Measurements from ENCODE around the gene RRP15. TPM values are rescaled to one million over a fixed set of nuclear protein-coding genes. Genes with fewer than 3 reads are reported as not detected.

RRP15 gene
- total and polyA plus RNA-seq, 2 of the 8 experiments (the other 6 are each of a cell fraction or from before 2014, with no cell fraction given) = 3.7 to 52.8 TPM

DNA sequence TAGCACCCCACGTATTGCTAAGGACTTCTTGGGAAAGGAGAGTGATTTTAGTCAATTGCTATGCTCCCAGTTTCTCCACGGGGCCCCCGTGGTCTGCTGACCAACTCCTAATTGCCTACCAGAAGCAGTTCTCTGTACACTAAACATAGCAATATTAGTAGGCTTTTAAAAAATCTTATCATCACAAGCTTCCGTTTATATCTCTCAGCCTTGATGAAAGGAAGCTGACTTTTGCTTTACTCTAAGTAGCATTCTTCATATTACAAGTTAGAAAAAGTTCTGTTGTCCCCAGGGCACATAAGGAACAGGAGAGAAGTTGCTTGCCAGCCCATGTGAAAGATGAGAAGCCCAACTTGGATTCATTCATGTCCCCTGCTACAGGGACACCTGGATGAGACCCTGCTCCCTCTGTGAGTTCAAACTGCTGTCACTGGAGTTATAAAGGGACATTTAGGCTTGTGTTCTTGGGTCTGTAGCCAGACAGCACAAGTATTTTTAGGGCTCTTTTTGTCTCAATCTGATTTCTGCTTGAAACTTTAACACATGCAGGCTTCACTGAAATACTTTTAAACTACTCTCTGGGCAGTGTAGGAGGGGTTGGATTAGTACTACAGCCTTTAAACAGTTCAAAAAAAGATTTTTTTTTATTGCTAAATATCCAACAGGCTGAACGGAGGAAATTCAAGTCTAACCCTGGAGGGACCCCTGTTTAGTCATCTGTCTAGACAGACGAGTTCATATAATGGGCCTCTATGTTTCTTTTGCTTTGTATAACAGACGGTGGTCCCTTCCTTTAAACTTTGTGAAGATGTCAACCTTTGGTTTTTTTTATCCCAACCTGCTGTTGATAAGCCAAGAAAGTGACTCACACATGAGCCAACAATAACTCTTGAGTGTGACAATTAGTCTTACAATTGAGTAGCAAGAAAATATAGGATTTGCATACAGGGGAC is 89.6 kb downstream of the RRP15 start:
- Histone ChIP-seq H3K9me3 (ENCODE audit: insufficient read depth in 2 of 2, low read depth in 1 of 2, low read length in 1 of 2) (no peaks in the 10 kb centered on the region), H3K4me1 (replicated peaks in 1 of 4; ENCODE audit: control insufficient read depth in 3 of 4, insufficient read depth in 4 of 4, low read length in 3 of 4) (no peaks in the 10 kb centered on the region), H3K4me2 (ENCODE audit: insufficient read depth in 1 of 2, low read depth in 2 of 2, low read length in 2 of 2) (no peak overlapping the region), H3K27ac (ENCODE audit: low read depth, low read length) (no peak overlapping the region), H3K4me3 (ENCODE audit: extremely low read depth in 1 of 4, insufficient read depth in 2 of 4, low read depth in 3 of 4, low read length in 4 of 4) (no peak overlapping the region), H3K36me3 (ENCODE audit: control insufficient read depth in 2 of 4, insufficient read depth in 4 of 4, low read length in 3 of 4) (no peaks in the 10 kb centered on the region), H3K79me2 (ENCODE audit: control insufficient read depth in 1 of 2, insufficient read depth in 2 of 2, low read length in 2 of 2) (no peaks in the 10 kb centered on the region), H2BK5ac (ENCODE audit: low read depth, low read length) (no peak overlapping the region), H3K56ac (replicated peaks; ENCODE audit: insufficient read length, low read depth, low read length) (no peak overlapping the region), H3K4ac (replicated peaks; ENCODE audit: insufficient read length, low read depth, low read length) (no peak overlapping the region), H3K14ac (ENCODE audit: insufficient read length) (no peak overlapping the region), H4K5ac (ENCODE audit: insufficient read length, low read depth, low read length) (no peak overlapping the region), H4K8ac (ENCODE audit: extremely low read depth, insufficient read depth, low read length) (no peak overlapping the region), H3K23me2 (ENCODE audit: low read depth, low read length) (no peaks in the 10 kb centered on the region), H3K27me3 (replicated peaks in 1 of 4; ENCODE audit: control insufficient read depth in 3 of 4, extremely low read depth in 1 of 4, insufficient read depth in 3 of 4, low read length in 3 of 4) (no peaks in the 10 kb centered on the region), H3K18ac (ENCODE audit: extremely low read depth, low read length) (no peak overlapping the region), H2BK120ac (replicated peaks; ENCODE audit: low read depth, low read length) (no peak overlapping the region), H3K9ac (replicated peaks in 1 of 4; ENCODE audit: extremely low read depth in 1 of 4, low read depth in 3 of 4, low read length in 3 of 4) (no peak overlapping the region), H4K91ac (replicated peaks; ENCODE audit: insufficient read length, low read length) (no peak overlapping the region), H3K79me1 (ENCODE audit: low read depth, low read length) (no peaks in the 10 kb centered on the region), H3K23ac (ENCODE audit: insufficient read length) (no peak overlapping the region), H2AFZ (ENCODE audit: low read length) (no peak overlapping the region), H2BK20ac (ENCODE audit: low read length) (no peak overlapping the region), H2AK5ac (ENCODE audit: low read depth, low read length) (no peak overlapping the region), H2BK12ac (ENCODE audit: low read depth, low read length) (no peak overlapping the region), H4K20me1 (replicated peaks in 1 of 2; ENCODE audit: control insufficient read depth in 1 of 2, insufficient read depth in 2 of 2, low read length in 2 of 2) (no peaks in the 10 kb centered on the region), H2BK15ac (ENCODE audit: low read length) (no peak overlapping the region)
- DNase-seq (ENCODE audit: low read depth in 1 of 2, low spot score in 2 of 2) (no peak), FAIRE-seq (no peak)
- no peak for TF ChIP-seq KDM5A (IDR thresholded peaks at IDR 0.05; ENCODE audit: low read length)
- TF ChIP-seq SP4 (IDR thresholded peaks at IDR 0.05; ENCODE audit: low read length) = no peak
- no peak for TF ChIP-seq TAF7 (optimal IDR thresholded peaks at IDR 0.05; ENCODE audit: borderline replicate concordance, low read depth, low read length)
- TF ChIP-seq SIX5 (IDR thresholded peaks at IDR 0.05; ENCODE audit: low read depth, low read length) = no peak
- no peak for TF ChIP-seq SRF (IDR thresholded peaks at IDR 0.05; ENCODE audit: low read depth, low read length)
- no peak for TF ChIP-seq SIRT6 (IDR thresholded peaks at IDR 0.05; ENCODE audit: low read length)
- no peak for TF ChIP-seq HDAC6 (IDR thresholded peaks at IDR 0.05; ENCODE audit: low read depth, low read length)
- TF ChIP-seq RNF2 (IDR thresholded peaks at IDR 0.05; ENCODE audit: borderline replicate concordance, low read depth, low read length, missing control alignments, poor library complexity, severe bottlenecking) = no peak
- no peak for TF ChIP-seq RAD21 (IDR thresholded peaks at IDR 0.05 in 1 of 2, conservative IDR thresholded peaks at IDR 0.05 in 1 of 2; ENCODE audit: low read depth in 2 of 2, low read length in 2 of 2)
- no peak for TF ChIP-seq GTF2F1 (IDR thresholded peaks at IDR 0.05; ENCODE audit: borderline replicate concordance, low read depth, low read length)
- no peak for TF ChIP-seq SUZ12 (IDR thresholded peaks at IDR 0.05; ENCODE audit: low read length)
- TF ChIP-seq TBP (IDR thresholded peaks at IDR 0.05; ENCODE audit: low read depth, low read length) = no peak
- ChIA-PET POLR2A (ENCODE audit: partially characterized antibody) (no interaction called here), CTCF (ENCODE audit: partially characterized antibody) (interaction anchor here (1.1 kb wide), 2 partner anchors 13 to 29 kb away, joined by 3 to 4 read pairs; partner anchors contain the start of gene TGFB2)
- 83% methylated on average over 7 of the region's 7 CpGs; no CpG with 5 or more reads in 1 of the 2 experiments for WGBS, 2 experiments (ENCODE audit: extremely low coverage in 1 of 2, insufficient coverage in 1 of 2, insufficient read length in 1 of 2, insufficient replicate concordance in 2 of 2, low coverage in 1 of 2, low lambda C conversion rate in 2 of 2, missing lambda C conversion rate in 1 of 2)

Data from H1 (cell line).